B cell (primary cell): ENCODE data around the gene KNTC1.

ENCODE experiments used
- CTCF ChIP-seq: fragments of 200-600 bp; IDR thresholded peaks from one replicate; pipeline ENCODE4 v1.8.0; 2022; ENCODE audit warnings: antibody characterized with exemption, mild to moderate bottlenecking
- EZH2 ChIP-seq: IDR thresholded peaks from 2 replicates; pipeline ENCODE4 v1.6.1; 2012; ENCODE audit warnings: borderline replicate concordance, low read depth, mild to moderate bottlenecking, moderate library complexity, low read length; ENCODE audit not compliant: insufficient read depth, poor library complexity, severe bottlenecking

- TF ChIP-seq CTCF (no peak), EZH2 (no peak)
These were observed 17.5 kb downstream of the KNTC1 start for GRCh38 chr12:122544537-122544936.
